Esophagus squamous epithelium (tissue), 4 donors: ENCODE measurements around the gene ABLIM2.

Experiments
- POLR2A ChIP-seq, 4 donors: fragments of 450-650 bp; IDR thresholded peaks; one replicate each; pipeline ENCODE4 v1.6.1; 2017; ENCODE audit warnings: antibody characterized with exemption in 4 of 4, mild to moderate bottlenecking in 4 of 4, moderate library complexity in 3 of 4
- TF ChIP-seq, protein P1 (sequence below), 6 experiments: fragments of 450-650 bp in 4 of 6; fragments of 200-600 bp in 2 of 6; sonication (generic) in 2 of 6; IDR thresholded peaks; one replicate each; pipeline ENCODE4 v1.5.1; 2016 to 2019; ENCODE audit warnings: antibody characterized with exemption in 6 of 6, mild to moderate bottlenecking in 4 of 6, moderate library complexity in 4 of 6

DNA sequence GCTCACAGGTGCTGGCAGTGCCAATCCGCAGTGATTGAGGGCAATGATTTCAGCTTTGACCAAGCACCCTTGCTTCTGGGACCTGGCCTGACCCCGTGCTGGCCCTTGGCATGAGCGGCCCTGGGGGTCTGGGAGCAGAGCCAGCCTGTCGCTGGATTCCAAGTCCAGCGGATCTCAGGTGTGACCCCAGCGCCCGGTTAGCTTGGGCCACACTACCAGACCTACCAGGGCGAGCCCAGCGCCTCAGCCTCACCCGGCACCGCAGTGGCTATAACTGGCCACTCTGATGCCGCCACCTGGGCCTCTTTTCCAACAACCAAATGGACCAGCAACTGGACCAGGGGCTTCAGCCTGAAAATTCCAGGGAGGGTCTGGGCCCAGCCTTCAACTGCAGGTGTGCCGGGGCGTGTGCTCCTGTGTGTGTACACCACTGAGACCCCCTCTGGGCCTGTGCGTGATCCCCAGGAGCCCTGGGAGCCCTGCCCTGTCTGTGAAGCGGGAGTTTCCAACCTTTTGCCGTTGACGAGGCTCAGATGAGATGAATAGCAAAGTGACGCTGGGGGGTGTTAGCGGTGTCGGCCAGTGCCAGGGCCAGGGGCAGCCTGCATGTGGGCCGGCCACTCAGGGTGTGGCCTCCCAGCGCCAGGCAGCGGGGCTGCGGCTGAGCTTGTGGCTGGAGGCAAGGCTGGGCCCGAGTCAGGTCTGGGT lies 41.1 kb upstream of the ABLIM2 start:
- TF ChIP-seq, protein P1, sequence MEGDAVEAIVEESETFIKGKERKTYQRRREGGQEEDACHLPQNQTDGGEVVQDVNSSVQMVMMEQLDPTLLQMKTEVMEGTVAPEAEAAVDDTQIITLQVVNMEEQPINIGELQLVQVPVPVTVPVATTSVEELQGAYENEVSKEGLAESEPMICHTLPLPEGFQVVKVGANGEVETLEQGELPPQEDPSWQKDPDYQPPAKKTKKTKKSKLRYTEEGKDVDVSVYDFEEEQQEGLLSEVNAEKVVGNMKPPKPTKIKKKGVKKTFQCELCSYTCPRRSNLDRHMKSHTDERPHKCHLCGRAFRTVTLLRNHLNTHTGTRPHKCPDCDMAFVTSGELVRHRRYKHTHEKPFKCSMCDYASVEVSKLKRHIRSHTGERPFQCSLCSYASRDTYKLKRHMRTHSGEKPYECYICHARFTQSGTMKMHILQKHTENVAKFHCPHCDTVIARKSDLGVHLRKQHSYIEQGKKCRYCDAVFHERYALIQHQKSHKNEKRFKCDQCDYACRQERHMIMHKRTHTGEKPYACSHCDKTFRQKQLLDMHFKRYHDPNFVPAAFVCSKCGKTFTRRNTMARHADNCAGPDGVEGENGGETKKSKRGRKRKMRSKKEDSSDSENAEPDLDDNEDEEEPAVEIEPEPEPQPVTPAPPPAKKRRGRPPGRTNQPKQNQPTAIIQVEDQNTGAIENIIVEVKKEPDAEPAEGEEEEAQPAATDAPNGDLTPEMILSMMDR (IDR thresholded peaks at IDR 0.05), result no peak
- no peak for TF ChIP-seq POLR2A (IDR thresholded peaks at IDR 0.05)
